GM18499 (cell line): Measurements from ENCODE around the gene ATG2A.
A peak's percentile ranks its signal among the peaks of the same experiment; 100 is the strongest.

ENCODE experiments used
- ATAC-seq: cut with Tn5 transposase; IDR thresholded peaks from one replicate; pipeline ENCODE4 v1.9.1; 2021; ENCODE audit warnings: moderate number of reproducible peaks; ENCODE audit not compliant: insufficient read depth, unreplicated experiment

ATG2A gene

GRCh38 chr11:64916775-64917662, at the start of gene ATG2A:
ATG2A (minus strand) TSS chr11:64917209; CDS start chr11:64917135, 74 bp downstream.
- ATAC-seq = peak; percentile 91

DNA sequence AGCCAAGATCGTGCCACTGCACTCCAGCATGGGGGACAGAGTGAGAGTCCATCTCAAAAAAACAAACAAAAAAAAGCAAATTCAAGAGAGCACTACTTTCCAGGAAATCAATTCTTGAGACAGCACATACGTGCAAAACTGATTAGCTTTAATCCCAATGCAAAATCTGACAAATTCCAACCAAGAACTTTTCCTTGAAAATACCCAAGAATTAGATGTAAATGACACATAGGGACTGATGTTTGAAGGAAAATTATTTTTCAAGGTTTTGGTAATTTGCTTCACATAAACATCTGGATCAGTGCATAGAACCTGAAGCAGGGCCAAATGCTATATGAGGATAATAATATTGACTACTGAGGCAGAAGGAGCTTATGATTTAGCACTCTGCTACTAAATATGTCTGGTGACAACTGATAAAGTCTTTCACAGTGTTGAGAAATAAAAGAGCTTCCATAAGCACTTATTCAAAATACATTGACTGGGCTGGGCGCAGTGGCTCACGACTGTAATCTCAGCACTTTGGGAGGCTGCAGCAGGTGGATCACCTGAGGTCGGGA, 46.1 kb upstream of the ATG2A start:
- no peak for ATAC-seq

GRCh38 chr11:64960719-64961118, 43.7 kb upstream of the ATG2A start:
- ATAC-seq = no peak

GRCh38 chr11:64959498-64959897, 42.5 kb upstream of the ATG2A start:
- ATAC-seq = no peak

DNA sequence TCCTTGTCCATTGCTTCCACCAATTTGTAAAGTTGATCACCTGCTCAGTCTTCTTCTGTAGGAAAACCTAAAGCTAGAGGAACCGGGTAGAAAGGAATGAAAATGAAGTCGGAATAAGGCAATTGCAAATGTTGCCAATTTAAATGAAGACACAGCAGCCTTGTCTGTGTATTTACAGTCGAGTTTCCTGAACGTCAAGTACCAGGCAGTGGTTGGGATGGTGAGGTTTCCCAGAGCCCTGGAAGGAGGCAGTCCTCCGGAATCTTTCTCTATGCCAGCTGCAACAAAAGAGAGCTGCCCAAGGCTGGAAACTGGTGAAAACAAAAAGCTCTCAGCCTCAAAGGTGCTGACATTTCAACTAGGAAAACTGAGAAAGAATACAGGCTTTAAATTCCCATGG, 37.2 kb upstream of the ATG2A start:
- no peak for ATAC-seq

DNA sequence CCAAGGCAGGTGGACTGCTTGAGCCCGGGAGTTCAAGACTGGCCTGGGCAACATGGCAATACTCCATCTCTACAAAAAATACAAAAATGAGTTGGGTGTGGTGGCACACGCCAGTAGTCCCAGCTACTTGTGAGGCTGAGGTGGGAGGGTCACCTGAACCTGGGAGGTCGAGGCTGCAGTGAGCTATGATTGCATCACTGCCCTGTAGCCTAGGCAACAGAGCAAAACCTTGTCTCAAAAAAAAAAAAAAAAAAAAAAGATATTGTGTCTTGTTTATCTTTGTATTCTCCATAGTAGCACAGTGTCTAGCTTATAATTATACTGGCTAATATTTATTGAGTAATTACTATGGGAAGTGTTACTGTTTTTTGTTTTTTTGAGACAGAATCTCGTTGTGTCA, 34.5 kb upstream of the ATG2A start:
- no peak for ATAC-seq

DNA sequence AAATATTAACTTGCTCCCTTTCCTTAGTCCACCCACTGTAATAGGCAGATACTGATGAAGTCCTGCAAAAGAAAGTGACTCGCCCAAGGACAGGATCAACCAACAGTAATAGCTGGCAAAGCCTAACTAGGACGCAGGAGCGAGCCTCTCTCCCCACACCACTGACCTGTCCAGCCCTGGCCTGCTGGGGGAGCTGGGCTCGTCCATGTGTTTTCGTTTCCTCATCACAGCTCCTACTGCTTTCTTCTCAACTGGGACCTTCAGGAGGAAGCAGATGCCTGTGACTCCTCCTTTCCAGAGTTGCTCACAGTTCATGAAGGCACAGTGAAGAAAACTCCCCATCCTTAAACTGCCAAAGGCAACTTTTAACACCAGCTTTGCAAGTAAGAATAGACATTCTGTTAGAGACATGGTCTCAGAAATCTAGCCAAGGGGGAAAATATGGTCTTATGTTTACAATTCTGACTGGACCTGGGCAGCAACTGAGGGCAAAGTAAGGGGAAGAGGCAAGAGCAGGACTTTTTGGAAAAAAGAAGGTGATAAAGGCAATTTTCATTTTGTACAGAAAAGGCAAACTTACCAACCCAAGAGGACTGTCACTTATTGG, 30.3 kb upstream of the ATG2A start:
- ATAC-seq = no peak

GRCh38 chr11:64936539-64936938, 19.5 kb upstream of the ATG2A start:
- ATAC-seq = no peak

DNA sequence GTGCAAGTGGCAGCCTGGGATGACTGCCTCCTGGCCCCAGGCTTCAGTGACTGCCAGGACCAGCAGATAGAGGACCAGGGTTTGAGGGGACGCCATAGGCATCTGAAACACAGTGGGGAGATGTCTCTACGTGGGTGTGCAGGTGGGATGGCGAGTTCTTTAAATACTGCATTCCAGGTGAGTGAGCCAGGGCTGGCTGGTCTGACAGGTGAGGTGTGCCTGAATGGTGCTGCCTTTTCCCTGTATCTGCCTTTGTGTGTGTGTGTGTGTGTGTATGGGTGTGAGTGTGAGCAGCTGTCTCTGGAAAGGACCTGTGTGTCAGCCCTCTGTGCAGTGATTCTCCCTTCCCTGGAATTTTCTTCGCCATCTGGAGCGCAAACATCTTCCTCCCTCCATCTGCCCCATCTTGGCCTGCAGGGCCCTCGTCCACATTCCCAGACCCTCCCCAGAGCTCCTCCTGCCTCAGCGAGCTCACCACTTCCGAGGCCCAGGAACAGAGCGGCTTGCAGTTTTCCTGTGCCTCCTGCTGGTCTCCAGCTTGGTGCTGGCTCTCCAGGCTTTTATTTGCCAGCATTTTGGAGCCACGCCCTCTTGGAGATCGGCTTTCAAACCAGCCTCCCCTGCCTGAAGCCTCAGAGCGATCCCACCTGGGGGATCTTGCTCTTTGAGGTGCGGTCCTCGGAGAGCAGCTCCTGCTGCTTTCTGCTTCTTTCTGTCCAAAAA, 18.5 kb upstream of the ATG2A start, which contains the start of gene GPHA2:
TSS of gene GPHA2 (minus strand) at position 535 of the 723 bp plus-strand sequence. CDS start at position 102, 433 bp downstream.
- no peak for ATAC-seq

DNA sequence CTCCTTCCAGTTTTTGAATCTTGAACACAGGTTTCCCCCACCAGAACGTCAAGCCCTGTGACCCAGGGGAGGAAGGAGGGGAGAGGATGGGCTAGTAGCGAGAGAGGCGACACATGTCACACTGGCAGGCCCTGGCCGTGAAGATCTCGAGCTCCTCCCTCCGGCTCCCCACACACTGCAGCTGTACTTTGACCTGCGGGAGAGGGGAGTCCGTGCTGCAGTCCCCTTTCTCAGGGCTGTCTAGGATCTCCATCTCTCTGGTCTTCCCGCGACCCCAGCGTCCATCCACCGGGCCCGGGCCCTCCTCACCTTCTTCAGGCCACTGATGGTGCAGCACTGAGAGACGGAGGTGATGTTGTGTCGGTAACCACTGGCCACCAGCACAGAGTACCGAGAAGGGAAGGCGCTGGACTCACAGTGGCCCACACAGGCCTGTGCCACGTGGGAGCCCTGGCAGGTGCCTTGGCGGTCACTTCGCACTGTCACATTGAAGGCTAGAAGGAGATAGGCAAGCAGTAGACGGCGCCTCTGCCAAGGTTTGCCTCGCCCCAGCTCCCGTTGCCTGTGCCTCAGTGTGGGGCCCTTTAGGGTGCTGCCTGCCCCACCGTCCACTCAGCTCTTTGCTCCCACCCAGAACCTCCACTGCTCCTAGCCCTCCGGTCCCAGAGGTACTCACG, 17.8 kb upstream of the ATG2A start:
- ATAC-seq = no peak

GRCh38 chr11:64933935-64934681, 17.1 kb upstream of the ATG2A start:
- ATAC-seq = no peak

- ATAC-seq = no peak
These were observed 16.4 kb upstream of the ATG2A start for GRCh38 chr11:64933213-64933934.

DNA sequence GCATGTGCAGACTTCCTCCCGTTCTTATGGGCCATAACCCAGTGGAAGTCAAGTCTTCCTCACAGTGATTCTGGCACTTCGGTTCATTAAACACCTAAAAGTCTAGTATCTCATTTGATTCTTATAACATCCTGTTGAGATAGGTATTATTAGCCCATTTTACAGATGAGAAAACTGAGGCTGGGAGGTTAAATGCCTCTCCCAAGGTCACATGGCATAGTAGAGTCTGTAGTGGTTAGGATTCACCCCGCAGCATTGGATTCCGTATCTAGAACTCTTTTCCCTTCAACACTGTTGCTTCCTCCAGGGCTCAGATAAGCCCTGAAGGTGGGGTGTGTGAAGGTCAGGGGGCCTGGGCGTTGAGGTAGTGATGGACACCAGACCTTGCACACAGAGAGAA, 15.3 kb upstream of the ATG2A start:
- no peak for ATAC-seq

- ATAC-seq = no peak
These were observed 14.3 kb upstream of the ATG2A start for GRCh38 chr11:64931290-64931689.

DNA sequence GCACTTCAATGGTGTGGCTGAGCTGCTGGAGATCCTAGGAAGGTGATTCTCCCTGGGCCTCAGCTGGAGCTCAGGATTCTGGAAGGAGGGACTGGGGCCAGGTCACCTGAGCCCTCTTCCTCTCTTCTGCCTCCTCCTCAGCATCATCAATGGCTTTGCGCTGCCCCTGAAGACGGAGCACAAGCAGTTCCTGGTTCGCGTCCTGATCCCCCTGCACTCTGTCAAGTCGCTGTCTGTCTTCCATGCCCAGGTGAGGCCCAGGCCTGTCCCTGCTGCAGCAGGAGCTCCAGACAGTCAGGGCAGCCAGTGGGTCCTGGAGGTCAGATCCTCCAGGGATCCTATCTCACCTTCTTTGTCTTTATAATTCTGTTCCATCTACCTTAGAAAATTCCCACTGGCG, 13.3 kb upstream of the ATG2A start:
- ATAC-seq = no peak

- no peak for ATAC-seq
These were observed 12.6 kb upstream of the ATG2A start for GRCh38 chr11:64929625-64930024.

- ATAC-seq = no peak
These were observed 11.9 kb upstream of the ATG2A start for GRCh38 chr11:64928957-64929356.

DNA sequence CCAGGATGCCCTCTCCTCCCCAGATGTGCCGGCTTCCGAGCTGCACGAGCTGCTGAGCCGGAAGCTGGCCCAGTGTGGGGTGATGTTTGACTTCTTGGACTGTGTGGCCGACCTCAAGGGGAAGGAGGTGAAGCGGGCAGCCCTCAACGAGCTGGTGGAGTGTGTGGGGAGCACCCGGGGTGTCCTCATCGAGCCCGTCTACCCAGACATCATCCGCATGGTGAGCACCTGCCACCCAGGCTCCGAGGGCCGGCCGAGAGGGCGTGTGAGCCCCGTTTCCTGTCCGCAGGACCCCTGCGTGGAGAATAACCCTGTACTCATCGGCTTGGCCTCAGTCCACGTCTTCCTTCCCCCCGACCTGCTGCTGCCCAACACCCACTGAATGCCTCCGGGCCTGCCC, 9.7 kb upstream of the ATG2A start:
- ATAC-seq = no peak
